ENCODE results near the gene TMEM30B. TPM values are rescaled to one million over a fixed set of nuclear protein-coding genes. Genes with fewer than 3 reads are reported as not detected.

TMEM30B gene
- total RNA-seq, 4 donors from 2014 or later = 32.7 to 42.0 (median 36.8) TPM

GRCh38 chr14:61255968-61256367 lies 25.2 kb downstream of the TMEM30B start:
- Histone ChIP-seq H3K36me3 (no peaks in the 10 kb centered on the region), H3K9me3 (no peaks in the 10 kb centered on the region), H3K27me3 (no peaks in the 10 kb centered on the region), H3K4me3 (no peak overlapping the region), H3K27ac (no peak overlapping the region), H3K4me1 (peaks cover 6% of the 10 kb centered on the region)
- WGBS = 87% methylated on average over 5 of the region's 5 CpGs
- no peak for DNase-seq (ENCODE audit: low spot score in 2 of 2)
- TF ChIP-seq POLR2AphosphoS5 (IDR thresholded peaks at IDR 0.05) (no peak), POLR2A (IDR thresholded peaks at IDR 0.05) (no peak), EP300 (IDR thresholded peaks at IDR 0.05) (no peak), CTCF (IDR thresholded peaks at IDR 0.05) (no peak)

DNA sequence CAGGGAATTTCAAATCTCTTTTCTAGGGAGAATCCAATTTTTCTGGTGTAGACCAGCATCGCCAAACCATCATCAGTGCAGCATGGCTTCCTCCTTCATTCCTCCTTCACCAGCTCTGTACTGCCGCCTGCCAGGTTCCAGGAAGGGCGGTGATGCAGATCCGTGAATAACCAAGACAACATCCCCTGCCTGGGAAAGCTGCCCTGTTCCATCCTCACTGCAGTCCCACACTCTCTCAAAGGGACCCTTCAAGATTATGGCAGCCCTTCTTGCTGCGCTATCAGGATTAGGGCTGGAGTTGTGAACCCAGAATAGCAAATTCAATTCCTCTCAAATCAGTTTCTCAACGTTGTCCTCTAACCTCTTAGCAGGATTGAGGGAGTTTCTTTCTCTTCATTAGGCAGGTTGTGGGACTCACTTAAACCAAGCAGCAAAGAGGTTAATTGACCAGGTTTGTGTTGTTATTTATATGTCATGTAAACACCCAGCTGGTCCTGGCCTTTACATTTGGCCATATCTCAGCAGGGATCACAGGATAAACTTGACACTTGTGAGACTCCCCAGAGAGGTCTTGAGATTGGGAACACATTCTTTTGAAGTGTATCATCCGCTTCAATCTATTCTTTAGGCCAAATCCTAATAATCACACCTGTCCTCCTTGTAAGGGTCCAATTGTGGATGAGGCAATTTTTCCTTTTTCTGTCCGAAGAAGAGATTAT lies 26.2 kb downstream of the TMEM30B start:
- no peak for TF ChIP-seq POLR2A (IDR thresholded peaks at IDR 0.05)
- no peak for TF ChIP-seq POLR2AphosphoS5 (IDR thresholded peaks at IDR 0.05)
- TF ChIP-seq EP300 (IDR thresholded peaks at IDR 0.05) = no peak
- TF ChIP-seq CTCF (IDR thresholded peaks at IDR 0.05) = no peak
- no peaks in the 10 kb centered on the region for H3K9me3 ChIP-seq
- no peaks in the 10 kb centered on the region for H3K36me3 ChIP-seq
- no peak overlapping the region for H3K4me3 ChIP-seq
- no peak overlapping the region for H3K27ac ChIP-seq
- peaks cover 5% of the 10 kb centered on the region for H3K4me1 ChIP-seq
- 78% methylated on average over 8 of the region's 8 CpGs for WGBS
- H3K27me3 ChIP-seq = no peaks in the 10 kb centered on the region
- no peak for DNase-seq (ENCODE audit: low spot score in 2 of 2)

- no peaks in the 10 kb centered on the region for H3K27me3 ChIP-seq
- TF ChIP-seq EP300 (IDR thresholded peaks at IDR 0.05) (no peak), CTCF (IDR thresholded peaks at IDR 0.05) (no peak), POLR2A (IDR thresholded peaks at IDR 0.05) (no peak), POLR2AphosphoS5 (IDR thresholded peaks at IDR 0.05) (no peak)
- H3K4me3 ChIP-seq = no peak overlapping the region
- H3K27ac ChIP-seq = no peak overlapping the region
- no peak for DNase-seq (ENCODE audit: low spot score in 2 of 2)
- 60% methylated on average over 4 of the region's 4 CpGs for WGBS
- H3K36me3 ChIP-seq = no peaks in the 10 kb centered on the region
- no peaks in the 10 kb centered on the region for H3K4me1 ChIP-seq
- H3K9me3 ChIP-seq = no peaks in the 10 kb centered on the region
Measured at GRCh38 chr14:61253064-61253738, 27.9 kb downstream of the TMEM30B start.

DNA sequence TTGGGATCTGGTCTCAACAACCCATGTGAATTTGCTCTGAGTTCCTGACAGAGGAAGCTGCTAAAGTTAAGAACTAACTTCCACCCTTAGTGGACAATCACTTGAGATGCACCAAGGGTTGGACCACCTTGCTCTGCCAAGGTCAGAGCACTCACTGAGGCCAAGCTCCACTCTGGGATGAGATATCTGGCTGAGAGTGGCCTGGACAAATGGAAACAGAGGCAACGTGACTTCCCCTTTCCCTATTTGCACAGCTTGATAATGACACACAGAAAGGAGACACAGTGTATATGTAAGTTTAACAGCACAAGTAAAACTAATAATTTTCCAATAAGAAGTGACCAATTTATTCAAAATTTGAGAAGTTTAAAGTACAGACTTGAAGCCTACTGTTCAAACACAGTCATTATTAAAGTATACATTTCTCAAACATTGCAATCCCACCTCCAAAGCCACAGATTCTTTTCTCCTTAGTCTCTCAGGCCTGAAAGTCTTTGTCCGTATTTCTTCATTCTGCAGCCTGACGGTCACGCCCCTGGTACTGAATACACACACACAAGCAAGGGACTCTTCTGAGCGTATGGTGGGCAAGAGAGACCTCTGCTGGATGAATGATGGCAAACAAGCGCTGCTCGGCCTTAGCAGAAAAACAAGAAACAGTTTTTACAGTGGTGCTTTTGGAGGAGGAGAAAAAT lies 28.6 kb downstream of the TMEM30B start:
- TF ChIP-seq CTCF (IDR thresholded peaks at IDR 0.05) = peak; percentile 65 to 69
- no peak for TF ChIP-seq EP300 (IDR thresholded peaks at IDR 0.05)
- no peak for TF ChIP-seq POLR2A (IDR thresholded peaks at IDR 0.05)
- TF ChIP-seq POLR2AphosphoS5 (IDR thresholded peaks at IDR 0.05) = no peak
- H3K9me3 ChIP-seq = no peaks in the 10 kb centered on the region
- H3K27ac ChIP-seq = no peak overlapping the region
- no peaks in the 10 kb centered on the region for H3K4me1 ChIP-seq
- H3K36me3 ChIP-seq = no peaks in the 10 kb centered on the region
- H3K4me3 ChIP-seq = no peak overlapping the region
- WGBS = 13% methylated on average over 7 of the region's 7 CpGs
- H3K27me3 ChIP-seq = no peaks in the 10 kb centered on the region
- peak in 1 of 2 donors; percentile 77 for DNase-seq (ENCODE audit: low spot score in 2 of 2)

- Histone ChIP-seq H3K36me3 (no peaks in the 10 kb centered on the region), H3K4me1 (no peaks in the 10 kb centered on the region), H3K9me3 (no peaks in the 10 kb centered on the region), H3K4me3 (no peak overlapping the region), H3K27me3 (no peaks in the 10 kb centered on the region), H3K27ac (no peak overlapping the region)
- TF ChIP-seq EP300 (IDR thresholded peaks at IDR 0.05) = no peak
- no peak for TF ChIP-seq POLR2A (IDR thresholded peaks at IDR 0.05)
- TF ChIP-seq POLR2AphosphoS5 (IDR thresholded peaks at IDR 0.05) = no peak
- TF ChIP-seq CTCF (IDR thresholded peaks at IDR 0.05) = no peak
- whole genome bisulfite sequencing = 93% methylated on average over 9 of the region's 9 CpGs
- no peak for DNase-seq (ENCODE audit: low spot score in 2 of 2)
Measured at GRCh38 chr14:61250063-61250462, 31.1 kb downstream of the TMEM30B start.

Measured in suprapubic skin (tissue), 4 donors.